Ascending aorta (tissue), 2 donors: ENCODE data around the gene DUSP16. TPM values are rescaled to one million over a fixed set of nuclear protein-coding genes. Genes with fewer than 3 reads are reported as not detected.
"Not testable (repeated sequence)": the region's sequence is repeated elsewhere in the genome, so short reads cannot be mapped to it uniquely, and the experiment has no call there.

ENCODE experiments used
- DNase-seq, 2 donors: peaks; one replicate each; pipeline ENCODE4 v3.0.0-alpha.2; 2019; ENCODE audit warnings: low spot score in 2 of 2
- H3K27ac ChIP-seq, 2 donors: fragments of 200-600 bp; sonication (generic); one replicate each; pipeline ENCODE4 v1.5.1; 2016 to 2017; ENCODE audit warnings: mild to moderate bottlenecking in 1 of 2
- H3K27me3 ChIP-seq: fragments of 200-600 bp; sonication (generic); one replicate; pipeline ENCODE4 v1.5.1; 2017
- H3K36me3 ChIP-seq, 2 donors: fragments of 200-600 bp; sonication (generic); one replicate each; pipeline ENCODE4 v1.5.1; 2016
- H3K4me1 ChIP-seq, 2 donors: fragments of 200-600 bp; sonication (generic); one replicate each; pipeline ENCODE4 v1.5.1; 2016 to 2017; ENCODE audit warnings: mild to moderate bottlenecking in 1 of 2
- H3K4me3 ChIP-seq, 2 donors: fragments of 200-600 bp; sonication (generic); one replicate each; pipeline ENCODE4 v1.5.1; 2016 to 2017; ENCODE audit warnings: mild to moderate bottlenecking in 1 of 2
- H3K9me3 ChIP-seq, 2 donors: fragments of 200-600 bp; sonication (generic); one replicate each; pipeline ENCODE4 v1.5.1; 2016
- CTCF ChIP-seq, 3 experiments: fragments of 200-600 bp in 2 of 3; fragments of 450-650 bp in 1 of 3; sonication (generic) in 2 of 3; IDR thresholded peaks; one replicate each; pipeline ENCODE4 v1.5.1; 2016 to 2019; ENCODE audit warnings: antibody characterized with exemption in 3 of 3, mild to moderate bottlenecking in 1 of 3, moderate library complexity in 1 of 3
- intact Hi-C: fragments of 100-400 bp; cut with DNase I; formaldehyde crosslinking; loops from one replicate; pipeline ENCODE4 v1.15.1; 2023
- total RNA-seq: library from RNA; depleted of rRNA; stranded (reverse); fragments of >200 nt; gene quantifications from one replicate; pipeline ENCODE4 v1.1.0, GENCODE V29; 2016

DUSP16 gene
- total RNA-seq, 1 donor from 2014 or later: 54.8 TPM

GRCh38 chr12:12599750-12600643 is 37.3 kb upstream of the DUSP16 start:
- DNase-seq: no peak
- Histone ChIP-seq H3K4me1 (no peaks in the 10 kb centered on the region), H3K27me3 (no peaks in the 10 kb centered on the region), H3K4me3 (no peak overlapping the region), H3K9me3 (no peaks in the 10 kb centered on the region), H3K27ac (no peak overlapping the region), H3K36me3 (no peaks in the 10 kb centered on the region)
- intact Hi-C loops: no loop called here
- no peak for TF ChIP-seq CTCF (IDR thresholded peaks at IDR 0.05)

DNA sequence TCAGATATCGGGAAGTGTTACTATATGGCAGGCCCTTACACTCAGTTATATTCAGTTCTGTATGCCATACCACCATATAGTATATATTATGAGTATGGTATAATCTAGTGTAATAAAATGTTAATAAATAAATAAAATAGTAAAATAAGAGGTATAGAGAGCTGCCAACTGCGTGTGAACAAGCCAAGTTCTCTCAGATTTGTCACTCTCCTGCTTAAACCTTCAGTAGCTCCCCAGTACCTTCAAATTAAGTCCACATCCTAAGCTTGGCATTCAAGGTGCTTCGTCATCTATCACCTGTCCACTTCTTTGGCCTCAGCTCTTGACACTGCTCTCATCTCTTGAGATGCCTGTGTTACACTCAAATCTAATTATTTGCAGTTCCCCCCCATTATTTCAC is 36.2 kb upstream of the DUSP16 start:
- intact Hi-C loops: no loop called here
- DNase-seq: no peak
- TF ChIP-seq CTCF (IDR thresholded peaks at IDR 0.05): no peak

DNA sequence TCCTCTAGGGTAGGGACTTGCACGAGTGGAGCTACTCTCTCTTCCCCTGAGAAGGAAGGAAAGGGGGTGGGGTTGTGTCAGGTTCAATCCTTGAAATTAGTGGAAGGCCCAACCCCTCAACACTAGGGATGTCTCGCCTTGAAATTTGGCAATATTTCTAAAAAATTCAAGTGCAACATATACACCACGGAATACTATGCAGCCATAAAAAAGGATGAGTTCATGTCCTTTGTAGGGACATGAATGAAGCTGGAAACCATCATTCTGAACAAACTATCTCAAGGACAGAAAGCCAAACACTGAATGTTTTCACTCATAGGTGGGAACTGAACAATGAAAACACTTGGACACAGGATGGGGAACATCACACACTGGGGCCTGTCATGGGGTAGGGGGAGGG is 33.9 kb upstream of the DUSP16 start:
- DNase-seq, intact Hi-C loops, H3K4me3 ChIP-seq, H3K9me3 ChIP-seq, H3K27ac ChIP-seq, H3K36me3 ChIP-seq, H3K4me1 ChIP-seq, H3K27me3 ChIP-seq: not testable (repeated sequence)

More for the DNA sequence above, 36.2 kb upstream of the DUSP16 start:
- Histone ChIP-seq H3K9me3 (no peaks in the 10 kb centered on the region), H3K4me1 (no peaks in the 10 kb centered on the region), H3K4me3 (no peak overlapping the region), H3K27ac (no peak overlapping the region), H3K27me3 (no peaks in the 10 kb centered on the region), H3K36me3 (no peaks in the 10 kb centered on the region)

GRCh38 chr12:12595929-12596328 is 33.3 kb upstream of the DUSP16 start:
- H3K27ac ChIP-seq, intact Hi-C loops, DNase-seq, H3K36me3 ChIP-seq, H3K9me3 ChIP-seq, H3K4me1 ChIP-seq, H3K4me3 ChIP-seq, H3K27me3 ChIP-seq: not testable (repeated sequence)

DNA sequence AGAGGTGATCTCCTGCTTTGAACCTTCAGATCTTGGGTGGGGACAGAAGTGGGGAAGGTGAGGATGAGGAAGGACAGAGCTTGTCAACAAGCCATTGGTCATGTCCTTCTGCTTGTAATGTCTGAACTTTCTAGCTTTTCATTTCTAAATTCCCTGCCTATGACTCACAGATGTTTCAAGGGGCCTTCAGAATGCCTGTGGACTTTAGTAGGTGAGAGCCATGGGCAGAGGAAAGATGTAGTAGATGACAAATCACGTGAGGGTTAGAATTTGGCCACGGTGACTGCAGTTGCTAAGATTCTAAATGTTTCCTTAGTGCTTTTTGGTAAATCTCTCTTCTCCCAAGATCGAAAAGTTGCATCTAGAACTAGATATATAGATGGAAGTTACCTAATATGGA is 30.3 kb upstream of the DUSP16 start:
- H3K27me3 ChIP-seq: no peaks in the 10 kb centered on the region
- no peak overlapping the region for H3K27ac ChIP-seq
- intact Hi-C loops: no loop called here
- no peak for DNase-seq
- no peaks in the 10 kb centered on the region for H3K9me3 ChIP-seq
- H3K4me3 ChIP-seq: no peak overlapping the region
- no peaks in the 10 kb centered on the region for H3K36me3 ChIP-seq
- no peak for TF ChIP-seq CTCF (IDR thresholded peaks at IDR 0.05)
- no peaks in the 10 kb centered on the region for H3K4me1 ChIP-seq

DNA sequence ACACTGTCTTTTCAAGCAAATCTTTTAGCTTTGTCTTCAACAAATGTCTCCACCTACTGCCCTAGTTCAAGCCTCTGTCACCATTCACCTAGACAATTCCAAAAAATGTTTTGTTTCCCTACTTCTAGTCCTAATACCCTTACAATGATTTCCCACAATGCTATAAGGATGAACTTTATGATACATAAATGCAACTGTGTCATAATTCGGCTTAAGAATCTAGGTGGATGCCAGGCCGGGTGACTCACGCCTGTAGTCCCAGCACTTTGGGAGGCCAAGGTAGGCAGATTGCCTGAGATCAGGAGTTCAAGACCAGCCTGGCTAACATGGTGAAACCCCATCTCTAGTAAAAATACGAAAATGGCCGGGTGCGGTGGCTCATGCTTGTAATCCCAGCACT is 28.3 kb upstream of the DUSP16 start:
- Histone ChIP-seq H3K4me3 (no peak overlapping the region), H3K27ac (no peak overlapping the region), H3K36me3 (no peaks in the 10 kb centered on the region), H3K27me3 (no peaks in the 10 kb centered on the region), H3K9me3 (no peaks in the 10 kb centered on the region), H3K4me1 (no peaks in the 10 kb centered on the region)
- TF ChIP-seq CTCF (IDR thresholded peaks at IDR 0.05): no peak
- intact Hi-C loops: no loop called here
- DNase-seq: no peak

GRCh38 chr12:12588436-12588835 is 25.8 kb upstream of the DUSP16 start:
- H3K9me3 ChIP-seq, H3K4me1 ChIP-seq, DNase-seq, H3K27me3 ChIP-seq, H3K4me3 ChIP-seq, intact Hi-C loops, H3K27ac ChIP-seq, H3K36me3 ChIP-seq: not testable (repeated sequence)
